Neuronal stem cell (in vitro differentiated cells): Measurements from ENCODE around the gene RBM25.

Source experiments
- DNase-seq: peaks from one replicate; pipeline ENCODE4 v3.0.0-alpha.2; 2013; ENCODE audit warnings: low spot score
- H2AFZ ChIP-seq: one replicate; pipeline ENCODE4 v1.6.1; 2013; ENCODE audit warnings: mild to moderate bottlenecking, low read length, inconsistent platforms
- H2AK5ac ChIP-seq: 2 replicates; pipeline ENCODE4 v1.6.1; 2013; ENCODE audit warnings: low read depth, mild to moderate bottlenecking, inconsistent platforms, low read length, moderate library complexity, mixed read lengths
- H2BK120ac ChIP-seq: 2 replicates; pipeline ENCODE4 v1.6.1; 2013; ENCODE audit warnings: low read depth, mild to moderate bottlenecking, inconsistent platforms, low read length, moderate library complexity, mixed read lengths
- H2BK12ac ChIP-seq: one replicate; pipeline ENCODE4 v1.6.1; 2013; ENCODE audit warnings: low read length, inconsistent platforms
- H2BK15ac ChIP-seq: 2 replicates; pipeline ENCODE4 v1.6.1; 2013; ENCODE audit warnings: mild to moderate bottlenecking, low read length, inconsistent platforms, mixed read lengths
- H2BK5ac ChIP-seq: one replicate; pipeline ENCODE4 v1.6.1; 2013; ENCODE audit warnings: inconsistent platforms, mild to moderate bottlenecking, low read length, moderate library complexity
- H3K14ac ChIP-seq: one replicate; pipeline ENCODE4 v1.6.1; 2013; ENCODE audit warnings: low read length, inconsistent platforms
- H3K18ac ChIP-seq: 2 replicates; pipeline ENCODE4 v1.6.1; 2013; ENCODE audit warnings: low read length, inconsistent platforms
- H3K23ac ChIP-seq: 2 replicates; pipeline ENCODE4 v1.6.1; 2013; ENCODE audit warnings: low read depth, mild to moderate bottlenecking, mixed read lengths, low read length, inconsistent platforms; ENCODE audit not compliant: poor library complexity
- H3K27ac ChIP-seq: replicated peaks from 3 replicates; pipeline ENCODE4 v1.5.1; 2013; ENCODE audit warnings: low read length, inconsistent platforms
- H3K27me3 ChIP-seq, 3 experiments: 2 replicates each; pipeline ENCODE4 v1.6.1; 2013; ENCODE audit warnings: low read length in 3 of 3, mild to moderate bottlenecking in 2 of 3, inconsistent platforms in 1 of 3, low read depth in 1 of 3, mixed read lengths in 1 of 3, moderate library complexity in 1 of 3; ENCODE audit not compliant: control insufficient read depth in 3 of 3, insufficient read depth in 3 of 3
- H3K36me3 ChIP-seq, 2 donors: replicated peaks in 1 of 2; 2 replicates each; pipeline ENCODE4 v1.6.1; 2013; ENCODE audit warnings: low read length in 2 of 2; ENCODE audit not compliant: control insufficient read depth in 2 of 2, insufficient read depth in 2 of 2
- H3K4ac ChIP-seq: 2 replicates; pipeline ENCODE4 v1.6.1; 2013; ENCODE audit warnings: inconsistent platforms, mild to moderate bottlenecking, low read length, moderate library complexity
- H3K4me1 ChIP-seq, 2 donors: 1 replicate in 1 of 2; 2 replicates in 1 of 2; pipeline ENCODE4 v1.6.1; 2013; ENCODE audit warnings: low read length in 2 of 2, low read depth in 1 of 2; ENCODE audit not compliant: control insufficient read depth in 2 of 2, insufficient read depth in 1 of 2
- H3K4me2 ChIP-seq: one replicate; pipeline ENCODE4 v1.6.1; 2013; ENCODE audit warnings: mild to moderate bottlenecking, low read length, inconsistent platforms; ENCODE audit not compliant: insufficient read depth, poor library complexity, severe bottlenecking
- H3K4me3 ChIP-seq, 2 donors: 2 replicates each; pipeline ENCODE4 v1.5.1; 2013; ENCODE audit warnings: low read length in 2 of 2, mild to moderate bottlenecking in 2 of 2, inconsistent platforms in 1 of 2, moderate library complexity in 1 of 2
- H3K79me1 ChIP-seq: one replicate; pipeline ENCODE4 v1.6.1; 2013; ENCODE audit warnings: low read depth, mild to moderate bottlenecking, inconsistent platforms, low read length, moderate library complexity
- H3K9ac ChIP-seq: one replicate; pipeline ENCODE4 v1.6.1; 2013; ENCODE audit warnings: mild to moderate bottlenecking, low read depth, low read length, inconsistent platforms; ENCODE audit not compliant: poor library complexity
- H3K9me3 ChIP-seq, 2 donors: replicated peaks in 1 of 2; 2 replicates each; pipeline versions ENCODE3 to v1.6.1; 2013; ENCODE audit warnings: low read length in 2 of 2, mild to moderate bottlenecking in 2 of 2, inconsistent platforms in 1 of 2, low read depth in 1 of 2, mixed read lengths in 1 of 2, moderate library complexity in 1 of 2; ENCODE audit not compliant: control insufficient read depth in 2 of 2, insufficient read depth in 1 of 2
- H4K8ac ChIP-seq: one replicate; pipeline ENCODE4 v1.6.1; 2013; ENCODE audit warnings: low read depth, mild to moderate bottlenecking, inconsistent platforms, low read length, moderate library complexity
- H4K91ac ChIP-seq: one replicate; pipeline ENCODE4 v1.6.1; 2013; ENCODE audit warnings: low read length, low read depth, mild to moderate bottlenecking, inconsistent platforms; ENCODE audit not compliant: poor library complexity
- whole genome bisulfite sequencing, 2 donors: extraction: QIAGEN DNeasy Blood & Tissue Kit; methylation state at CpG; one replicate each; pipeline ENCODE4 v1.1.7; 2013; ENCODE audit warnings: missing lambda C conversion rate in 2 of 2, mixed read lengths in 1 of 2; ENCODE audit not compliant: insufficient read length in 2 of 2, insufficient replicate concordance in 1 of 2; ENCODE audit errors: extremely low coverage in 2 of 2; 5-methylcytosine and 5-hydroxymethylcytosine counted together

Gene RBM25

DNA sequence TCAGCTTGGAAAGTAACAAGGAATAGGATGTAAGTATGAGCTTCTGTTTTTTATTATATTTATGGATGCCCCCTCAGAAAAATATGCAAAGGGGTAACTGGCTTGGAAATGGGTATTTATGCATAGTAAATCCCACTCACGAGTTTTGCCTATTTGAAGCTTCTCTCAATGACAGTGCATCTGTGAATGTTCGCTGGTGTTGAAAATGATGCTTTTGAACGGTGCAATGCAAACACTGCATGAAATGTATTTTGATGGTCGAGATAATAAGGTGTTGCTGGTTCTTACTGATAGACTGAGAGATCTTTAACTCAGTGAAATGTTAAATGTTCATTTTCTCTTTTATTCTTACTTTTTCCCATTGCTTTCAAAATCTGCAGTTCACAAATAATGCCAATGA is 42.0 kb downstream of the RBM25 start:
- Histone ChIP-seq H3K9ac (no peak overlapping the region), H2BK120ac (no peak overlapping the region), H3K27me3 (no peaks in the 10 kb centered on the region), H2BK5ac (no peak overlapping the region), H3K4me3 (no peak overlapping the region), H4K91ac (no peak overlapping the region), H3K36me3 (peaks cover 20 to 100% of the 10 kb centered on the region in 2 donors), H4K8ac (no peak overlapping the region), H3K4me2 (no peak overlapping the region), H2AFZ (no peak overlapping the region), H3K79me1 (peaks cover 2% of the 10 kb centered on the region), H3K23ac (no peak overlapping the region), H2AK5ac (no peak overlapping the region), H2BK15ac (no peak overlapping the region), H3K4me1 (no peaks in the 10 kb centered on the region), H3K9me3 (peaks cover 0 to 2% of the 10 kb centered on the region in 2 donors), H3K18ac (no peak overlapping the region), H3K4ac (no peak overlapping the region), H3K27ac (no peak overlapping the region), H3K14ac (no peak overlapping the region), H2BK12ac (no peak overlapping the region)
- WGBS, 2 donors = no CpG with 5 or more reads among the region's 4 CpGs
- no peak for DNase-seq

GRCh38 chr14:73102806-73103497 is 44.6 kb downstream of the RBM25 start:
- no peak overlapping the region for H3K14ac ChIP-seq
- peaks cover 0 to 2% of the 10 kb centered on the region in 2 donors for H3K9me3 ChIP-seq
- H4K8ac ChIP-seq = no peak overlapping the region
- peaks cover 22 to 100% of the 10 kb centered on the region in 2 donors for H3K36me3 ChIP-seq
- H3K18ac ChIP-seq = no peak overlapping the region
- no peaks in the 10 kb centered on the region for H3K27me3 ChIP-seq
- H3K4me2 ChIP-seq = no peak overlapping the region
- DNase-seq = no peak
- no peak overlapping the region for H3K9ac ChIP-seq
- H2AK5ac ChIP-seq = no peak overlapping the region
- no peak overlapping the region for H2AFZ ChIP-seq
- no peak overlapping the region for H2BK15ac ChIP-seq
- WGBS, 2 donors = 100% methylated on average over 6 to 14 of the region's 27 CpGs
- H4K91ac ChIP-seq = no peak overlapping the region
- H2BK120ac ChIP-seq = no peak overlapping the region
- H3K23ac ChIP-seq = no peak overlapping the region
- H3K27ac ChIP-seq = no peak overlapping the region
- H3K79me1 ChIP-seq = peaks cover 2% of the 10 kb centered on the region
- no peak overlapping the region for H2BK12ac ChIP-seq
- no peak overlapping the region for H3K4ac ChIP-seq
- no peak overlapping the region for H3K4me3 ChIP-seq
- no peak overlapping the region for H2BK5ac ChIP-seq
- H3K4me1 ChIP-seq = no peaks in the 10 kb centered on the region

- Histone ChIP-seq H2BK12ac (no peak overlapping the region), H3K14ac (no peak overlapping the region), H3K4me1 (no peaks in the 10 kb centered on the region), H3K18ac (no peak overlapping the region), H3K79me1 (no peaks in the 10 kb centered on the region), H2AFZ (no peak overlapping the region), H3K9ac (no peak overlapping the region), H3K4me2 (no peak overlapping the region), H4K91ac (no peak overlapping the region), H3K23ac (no peak overlapping the region), H3K4me3 (no peak overlapping the region), H3K4ac (no peak overlapping the region), H3K9me3 (peaks cover 0 to 2% of the 10 kb centered on the region in 2 donors), H3K27ac (no peak overlapping the region), H2BK15ac (no peak overlapping the region), H4K8ac (no peak overlapping the region), H3K27me3 (no peaks in the 10 kb centered on the region), H3K36me3 (peaks cover 25 to 99% of the 10 kb centered on the region in 2 donors), H2BK120ac (no peak overlapping the region), H2AK5ac (no peak overlapping the region), H2BK5ac (no peak overlapping the region)
- no CpG with 5 or more reads among the region's 3 CpGs for WGBS, 2 donors
- DNase-seq = no peak
Observed at GRCh38 chr14:73105050-73105449, 46.7 kb downstream of the RBM25 start.

- Histone ChIP-seq H3K18ac (no peak overlapping the region), H3K4me1 (no peaks in the 10 kb centered on the region), H3K36me3 (peaks cover 23 to 99% of the 10 kb centered on the region in 2 donors), H2BK15ac (no peak overlapping the region), H3K27ac (no peak overlapping the region), H3K4me2 (no peak overlapping the region), H2AFZ (no peak overlapping the region), H3K14ac (no peak overlapping the region), H3K4me3 (no peak overlapping the region), H4K91ac (no peak overlapping the region), H3K9ac (no peak overlapping the region), H3K4ac (no peak overlapping the region), H2AK5ac (no peak overlapping the region), H3K27me3 (no peaks in the 10 kb centered on the region), H2BK5ac (no peak overlapping the region), H3K23ac (no peak overlapping the region), H3K9me3 (peaks cover 0 to 2% of the 10 kb centered on the region in 2 donors), H4K8ac (no peak overlapping the region), H3K79me1 (no peaks in the 10 kb centered on the region), H2BK120ac (no peak overlapping the region), H2BK12ac (no peak overlapping the region)
- 100% methylated on average over 7 to 13 of the region's 16 CpGs for WGBS, 2 donors
- no peak for DNase-seq
Observed at GRCh38 chr14:73105727-73106126, 47.4 kb downstream of the RBM25 start.
